ENCODE measurements around the gene IFIH1. TPM values are rescaled to one million over a fixed set of nuclear protein-coding genes. Genes with fewer than 3 reads are reported as not detected.

IFIH1 gene
- total and polyA plus RNA-seq, 2 of the 8 experiments (the other 6 are each of a cell fraction or from before 2014, with no cell fraction given): 0.32 to 2.0 TPM

DNA sequence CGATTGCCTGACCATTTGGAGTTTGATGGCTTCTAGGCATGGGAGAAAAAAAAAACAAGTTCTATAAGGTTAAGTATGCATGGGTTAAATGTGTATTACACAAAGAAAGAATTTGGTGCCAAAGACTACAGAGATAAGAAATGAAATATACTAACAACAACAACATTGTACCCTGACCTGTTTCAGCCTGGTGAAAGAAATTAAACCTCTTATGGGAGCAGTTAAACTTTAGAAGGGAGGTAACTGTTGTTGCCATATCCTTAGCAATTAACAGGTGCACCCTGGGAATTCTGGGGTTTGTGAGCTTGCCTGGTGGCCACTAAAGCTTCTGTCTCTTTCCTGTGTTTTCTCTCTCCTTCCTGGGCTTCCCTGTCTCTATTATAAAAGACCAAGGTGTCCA is 6.5 kb upstream of the IFIH1 start:
- Histone ChIP-seq H3K56ac (replicated peaks; ENCODE audit: insufficient read length, low read depth, low read length) (no peak overlapping the region), H3K9me3 (ENCODE audit: insufficient read depth in 2 of 2, low read depth in 1 of 2, low read length in 1 of 2) (peaks cover 4 to 6% of the 10 kb centered on the region in 2 experiments; a peak in 3 of 4 replicates), H4K5ac (ENCODE audit: insufficient read length, low read depth, low read length) (no peak overlapping the region), H2BK12ac (ENCODE audit: low read depth, low read length) (no peak overlapping the region), H2AFZ (ENCODE audit: low read length) (no peak overlapping the region), H4K20me1 (replicated peaks in 1 of 2; ENCODE audit: control insufficient read depth in 1 of 2, insufficient read depth in 2 of 2, low read length in 2 of 2) (no peaks in the 10 kb centered on the region), H3K23me2 (ENCODE audit: low read depth, low read length) (no peaks in the 10 kb centered on the region), H2BK20ac (ENCODE audit: low read length) (no peak overlapping the region), H3K36me3 (ENCODE audit: control insufficient read depth in 2 of 4, insufficient read depth in 4 of 4, low read length in 3 of 4) (no peaks in the 10 kb centered on the region), H3K18ac (ENCODE audit: extremely low read depth, low read length) (no peak overlapping the region), H3K4ac (replicated peaks; ENCODE audit: insufficient read length, low read depth, low read length) (no peak overlapping the region), H3K4me1 (replicated peaks in 1 of 4; ENCODE audit: control insufficient read depth in 3 of 4, insufficient read depth in 4 of 4, low read length in 3 of 4) (peaks cover 0 to 8% (median 0%) of the 10 kb centered on the region in 4 experiments; a peak in 1 of 7 replicates), H2BK5ac (ENCODE audit: low read depth, low read length) (no peak overlapping the region), H3K27me3 (replicated peaks in 1 of 4; ENCODE audit: control insufficient read depth in 3 of 4, extremely low read depth in 1 of 4, insufficient read depth in 3 of 4, low read length in 3 of 4) (no peaks in the 10 kb centered on the region), H3K4me3 (ENCODE audit: extremely low read depth in 1 of 4, insufficient read depth in 2 of 4, low read depth in 3 of 4, low read length in 4 of 4) (no peak overlapping the region), H3K9ac (replicated peaks in 1 of 4; ENCODE audit: extremely low read depth in 1 of 4, low read depth in 3 of 4, low read length in 3 of 4) (no peak overlapping the region), H3K79me1 (ENCODE audit: low read depth, low read length) (no peaks in the 10 kb centered on the region), H3K27ac (ENCODE audit: low read depth, low read length) (no peak overlapping the region), H3K14ac (ENCODE audit: insufficient read length) (no peak overlapping the region), H3K4me2 (ENCODE audit: insufficient read depth in 1 of 2, low read depth in 2 of 2, low read length in 2 of 2) (no peak overlapping the region), H3K79me2 (ENCODE audit: control insufficient read depth in 1 of 2, insufficient read depth in 2 of 2, low read length in 2 of 2) (no peaks in the 10 kb centered on the region), H2BK120ac (replicated peaks; ENCODE audit: low read depth, low read length) (no peak overlapping the region), H2BK15ac (ENCODE audit: low read length) (no peak overlapping the region), H3K23ac (ENCODE audit: insufficient read length) (no peak overlapping the region), H4K91ac (replicated peaks; ENCODE audit: insufficient read length, low read length) (no peak overlapping the region), H2AK5ac (ENCODE audit: low read depth, low read length) (no peak overlapping the region), H4K8ac (ENCODE audit: extremely low read depth, insufficient read depth, low read length) (no peak overlapping the region)
- CTCF ChIA-PET (ENCODE audit: partially characterized antibody): interaction anchor here (1.3 to 2.1 kb wide), 2 partner anchors 10 to 22 kb away, joined by 3 to 6 read pairs; no protein-coding TSS in a partner anchor
- POLR2A ChIA-PET (ENCODE audit: partially characterized antibody): no interaction called here
- FAIRE-seq: no peak
- TF ChIP-seq YY1 (IDR thresholded peaks at IDR 0.05; ENCODE audit: low read depth, low read length): no peak
- TF ChIP-seq, protein P1, sequence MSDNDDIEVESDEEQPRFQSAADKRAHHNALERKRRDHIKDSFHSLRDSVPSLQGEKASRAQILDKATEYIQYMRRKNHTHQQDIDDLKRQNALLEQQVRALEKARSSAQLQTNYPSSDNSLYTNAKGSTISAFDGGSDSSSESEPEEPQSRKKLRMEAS (IDR thresholded peaks at IDR 0.05): no peak
- no peak for TF ChIP-seq TAF1 (IDR thresholded peaks at IDR 0.05; ENCODE audit: low read depth, low read length)
- TF ChIP-seq SIRT6 (IDR thresholded peaks at IDR 0.05; ENCODE audit: low read length): no peak
- TF ChIP-seq CEBPB (IDR thresholded peaks at IDR 0.05; ENCODE audit: low read depth, low read length): no peak
- TF ChIP-seq SP2 (IDR thresholded peaks at IDR 0.05; ENCODE audit: low read length): no peak
- no peak for TF ChIP-seq PHF8 (conservative IDR thresholded peaks at IDR 0.05; ENCODE audit: low read depth, low read length)
- TF ChIP-seq ASH2L (IDR thresholded peaks at IDR 0.05; ENCODE audit: low read length): no peak
- TF ChIP-seq JUND (IDR thresholded peaks at IDR 0.05; ENCODE audit: low read length): no peak
- DNase-seq (ENCODE audit: low read depth in 1 of 2, low spot score in 2 of 2): no peak
- 100% methylated on average over 1 of the region's 1 CpG; no CpG with 5 or more reads in 1 of the 2 experiments for WGBS, 2 experiments (ENCODE audit: extremely low coverage in 1 of 2, insufficient coverage in 1 of 2, insufficient read length in 1 of 2, insufficient replicate concordance in 2 of 2, low coverage in 1 of 2, low lambda C conversion rate in 2 of 2, missing lambda C conversion rate in 1 of 2)

Measured in H1 (cell line).